Stimulated activated CD4-positive, alpha-beta T cell treated with anti-CD3 and anti-CD28 coated beads, Interleukin-15, amount 100 ng/mL, for 24 hours (primary cell): ENCODE results near the gene AEBP1.

Experiments used
- DNase-seq: peaks from one replicate; pipeline ENCODE4 v3.0.0-alpha.2; 2020

AEBP1 gene

DNA sequence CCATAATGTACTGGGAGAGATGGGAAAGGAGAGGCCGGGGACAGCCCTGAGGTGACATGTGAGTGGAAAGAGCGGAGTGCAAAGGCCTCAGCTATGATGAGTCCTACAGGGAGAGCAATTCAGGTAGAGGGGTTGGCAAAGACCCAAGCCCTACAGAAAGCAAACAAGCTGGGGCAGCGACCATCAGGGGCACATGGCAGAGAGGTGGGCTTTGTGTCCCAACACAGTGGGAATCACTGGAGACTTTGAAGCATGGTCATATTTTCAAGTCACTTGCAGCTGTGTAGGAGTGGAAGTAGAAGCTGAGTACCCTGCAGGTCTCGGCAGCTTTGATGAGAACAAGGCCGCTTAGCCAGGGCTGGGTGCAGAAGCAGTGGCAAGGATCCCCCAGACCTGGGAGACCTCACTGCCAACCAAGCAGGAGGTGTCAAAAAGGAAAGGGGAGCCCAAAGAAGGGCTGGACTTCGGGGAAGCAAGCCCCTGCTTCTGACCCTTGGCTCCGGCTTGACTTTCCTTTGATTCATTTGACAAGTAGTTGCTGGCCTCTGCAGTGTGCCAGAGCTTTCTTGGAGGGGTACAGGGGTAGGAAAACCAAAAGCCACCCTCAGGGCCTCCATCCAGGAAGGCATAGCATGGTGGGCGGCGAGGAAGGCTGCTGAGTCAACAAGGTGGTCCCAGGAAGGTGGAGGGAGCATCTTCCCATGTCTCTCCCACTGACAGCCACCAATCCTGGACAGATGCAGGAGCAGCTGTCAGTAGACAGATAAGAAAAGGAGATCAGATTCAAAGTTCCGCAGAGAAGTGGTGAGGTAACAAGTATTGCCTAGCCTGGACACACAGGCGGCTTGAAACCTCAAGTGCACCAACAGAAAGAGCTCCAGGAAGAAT, 36.8 kb upstream of the AEBP1 start:
- DNase-seq: no peak

GRCh38 chr7:44068054-44068453, 36.1 kb upstream of the AEBP1 start:
- DNase-seq: no peak

- no peak for DNase-seq
Observed at GRCh38 chr7:44071726-44072363, 32.3 kb upstream of the AEBP1 start.

DNA sequence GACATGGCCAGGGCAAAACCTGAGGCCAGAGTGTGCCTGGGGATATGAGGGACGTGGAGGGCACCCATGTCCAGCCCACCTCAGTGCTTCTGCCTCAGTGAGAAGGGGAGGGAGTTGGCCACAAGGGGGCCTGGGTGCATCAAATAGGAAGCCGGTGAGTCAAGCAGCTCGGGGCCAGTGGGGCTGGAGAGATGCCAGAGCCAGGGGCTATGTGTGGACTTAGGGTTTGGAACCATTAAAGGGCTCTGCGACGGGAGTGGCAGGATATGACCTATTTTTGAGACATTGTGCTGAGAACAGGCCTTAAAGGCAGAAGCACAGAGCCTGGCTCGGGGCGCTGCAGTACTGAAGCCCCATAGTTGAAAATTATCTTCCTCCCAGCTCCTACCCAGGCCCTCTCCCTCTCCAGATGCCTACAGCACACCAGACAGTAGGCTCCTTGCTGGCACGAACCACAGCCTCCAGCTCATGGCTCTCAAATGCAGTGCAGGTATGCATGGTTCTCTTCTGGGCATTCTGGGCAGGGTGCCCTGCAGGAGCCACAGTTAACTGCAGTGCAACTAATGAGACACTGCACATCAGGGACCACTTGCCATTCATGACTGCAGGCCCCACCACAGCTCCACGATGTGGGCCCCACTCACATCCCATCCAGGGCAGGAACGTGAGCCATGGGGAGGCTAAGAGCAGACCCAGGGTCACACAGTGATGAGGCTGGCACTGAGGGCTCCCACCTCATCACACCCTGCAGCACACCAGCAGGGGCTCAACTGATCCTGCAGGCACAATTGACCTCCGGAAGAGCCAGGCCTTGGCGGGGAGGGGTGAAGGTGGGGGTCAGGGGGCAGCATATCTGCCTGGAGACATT, 31.5 kb upstream of the AEBP1 start:
- peak; percentile 55 for DNase-seq

GRCh38 chr7:44073664-44074348, 30.3 kb upstream of the AEBP1 start:
- DNase-seq: peak; percentile 54

GRCh38 chr7:44074349-44074695, 29.8 kb upstream of the AEBP1 start:
- no peak for DNase-seq

GRCh38 chr7:44075296-44076075, 28.7 kb upstream of the AEBP1 start:
- DNase-seq: no peak

DNA sequence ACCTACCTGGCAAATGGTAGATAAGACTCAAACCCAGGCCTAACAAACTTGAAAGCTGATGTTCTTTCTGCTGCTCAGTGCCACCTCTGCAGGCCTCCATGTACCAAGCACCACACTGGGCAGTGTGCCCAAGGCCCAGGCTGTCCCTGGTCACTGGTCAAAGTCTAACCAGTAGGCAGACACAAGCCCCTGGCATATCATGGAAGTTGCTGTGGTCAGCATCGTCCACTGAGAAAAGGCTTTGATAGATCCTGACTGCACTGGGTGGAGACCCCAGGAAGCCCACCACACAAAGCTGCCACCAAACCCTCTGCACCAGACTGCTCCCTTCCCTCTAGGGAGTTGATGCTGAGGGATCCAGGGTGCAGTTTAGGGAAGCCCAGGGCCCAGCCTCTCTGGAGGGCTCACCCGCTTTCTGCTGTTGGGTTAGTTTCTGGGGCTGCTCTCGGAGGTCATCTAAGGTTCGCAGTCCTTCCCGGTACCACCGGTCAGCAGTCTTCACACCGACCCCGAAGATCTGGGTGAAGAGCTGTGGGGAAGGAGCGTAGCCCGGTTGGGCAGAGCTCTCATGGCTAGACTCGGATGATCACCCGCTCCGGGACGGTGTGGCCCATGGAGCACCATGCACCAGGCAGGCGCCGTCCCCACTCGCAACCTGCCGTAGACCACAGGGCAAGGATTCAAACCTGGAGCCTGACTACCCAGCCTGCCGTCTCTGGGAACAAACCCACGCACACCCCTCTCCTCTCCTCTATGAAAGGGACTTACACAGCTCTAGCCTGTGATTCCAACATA, 27.8 kb upstream of the AEBP1 start:
- DNase-seq: no peak

DNA sequence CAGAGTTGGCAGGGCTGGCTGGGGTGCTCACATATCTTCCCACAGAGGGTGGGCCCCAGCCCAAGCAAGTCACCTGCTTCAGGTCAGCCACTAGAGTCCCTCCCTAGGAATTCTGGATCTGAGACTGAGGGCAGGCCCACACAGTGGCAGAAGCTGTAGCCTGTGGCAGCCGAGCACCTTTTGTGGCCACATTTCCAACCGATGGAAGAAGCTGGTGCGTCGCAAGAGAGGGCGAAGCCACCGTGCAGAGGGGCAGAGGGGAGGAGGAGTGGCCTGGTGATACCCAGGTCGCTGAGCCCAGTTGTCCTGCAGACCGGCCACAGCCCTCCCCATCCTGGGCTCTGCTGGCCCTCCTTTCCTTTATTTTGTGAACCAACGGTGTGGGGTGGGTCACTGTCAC, 27.1 kb upstream of the AEBP1 start:
- no peak for DNase-seq

DNA sequence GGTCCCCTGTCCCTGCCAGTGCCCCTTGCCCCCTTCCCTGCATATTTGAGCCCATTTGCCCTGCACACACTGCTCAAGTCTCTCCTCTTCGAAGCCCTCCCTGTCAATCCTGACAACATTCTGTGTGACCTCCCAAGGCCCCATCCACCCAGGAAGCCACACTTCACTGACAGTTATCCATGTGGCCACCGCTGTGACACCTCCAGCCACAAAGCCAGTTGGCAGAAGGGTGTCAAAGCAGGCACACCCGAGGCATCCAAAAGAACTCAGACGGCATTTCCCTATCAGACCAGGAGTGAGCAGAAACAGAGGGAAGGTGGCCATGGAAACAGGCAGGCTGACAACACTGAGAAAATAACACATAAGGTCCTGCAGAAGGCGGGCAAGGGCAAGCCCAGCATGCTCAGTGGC, 26.5 kb upstream of the AEBP1 start:
- no peak for DNase-seq

GRCh38 chr7:44078521-44078920, 25.6 kb upstream of the AEBP1 start:
- no peak for DNase-seq

DNA sequence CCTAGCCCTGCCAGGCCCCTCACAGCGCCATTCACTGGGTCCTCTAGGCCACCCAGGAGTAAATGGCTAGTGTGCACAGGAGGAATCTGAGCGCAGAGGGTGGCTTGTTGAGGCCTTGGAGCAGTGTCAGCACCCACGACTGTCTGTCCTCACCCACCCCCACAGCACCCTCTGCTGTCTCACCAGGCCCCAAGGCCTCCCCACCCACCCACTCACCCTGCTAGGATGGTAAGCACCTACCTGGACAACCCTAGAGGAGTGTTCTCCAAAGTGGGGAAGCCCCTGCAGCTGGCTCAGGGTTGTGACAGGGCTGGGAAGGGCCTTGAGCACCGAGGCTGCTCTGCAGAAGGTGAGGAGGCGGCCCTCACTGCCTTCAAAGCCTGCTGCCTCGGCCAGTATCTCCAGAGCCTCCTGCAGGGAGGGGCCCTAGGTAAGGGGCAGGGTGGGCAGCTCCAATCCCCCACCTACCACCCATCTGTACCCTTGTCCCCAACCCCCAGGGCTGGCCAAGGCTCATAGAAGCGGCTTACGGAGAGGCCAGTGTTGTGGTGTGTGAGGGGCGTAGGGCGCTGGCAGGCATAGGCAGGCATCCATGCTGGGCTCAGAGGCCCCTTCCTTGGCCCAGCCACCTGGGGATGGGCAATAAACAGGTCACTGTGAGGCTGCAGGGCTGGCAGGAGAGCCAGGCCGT, 24.7 kb upstream of the AEBP1 start:
- no peak for DNase-seq

GRCh38 chr7:44080118-44080517, 24.0 kb upstream of the AEBP1 start:
- no peak for DNase-seq

- no peak for DNase-seq
Observed at GRCh38 chr7:44080686-44081265, 23.4 kb upstream of the AEBP1 start.

- peak; percentile 38 for DNase-seq
Observed at GRCh38 chr7:44081266-44081748, 22.8 kb upstream of the AEBP1 start.

DNA sequence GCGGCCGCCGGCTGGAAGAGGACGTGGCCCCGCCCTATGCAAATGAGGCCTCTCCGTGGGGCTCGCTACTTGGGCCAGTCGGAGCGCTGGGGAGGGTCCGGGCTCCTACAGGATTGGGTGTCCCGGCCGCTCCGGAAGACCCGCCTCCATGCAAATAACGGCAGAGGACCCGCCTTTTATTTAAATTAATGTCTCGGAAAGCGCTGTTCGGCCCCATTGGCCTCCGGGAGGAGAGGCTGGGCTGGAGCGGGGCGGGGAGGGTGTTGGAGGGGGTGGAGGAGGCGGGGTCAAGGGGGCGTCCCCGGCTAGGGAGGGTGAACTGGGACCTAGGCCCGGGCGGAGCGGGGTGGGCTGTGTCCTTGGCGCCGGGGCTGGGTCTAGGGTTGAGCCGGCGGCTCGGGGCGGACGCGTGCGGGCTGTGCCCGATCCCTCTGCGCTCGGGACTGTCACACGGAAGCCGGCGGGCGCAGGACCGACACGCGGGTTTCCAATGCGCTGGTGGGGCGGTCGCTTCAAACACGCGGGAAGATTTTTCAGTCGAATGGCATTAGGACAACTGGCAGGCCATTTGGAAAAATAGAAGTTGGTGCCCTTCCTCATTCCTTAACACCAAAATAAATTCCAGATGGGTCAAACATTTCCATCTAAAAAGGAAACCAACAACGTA, 21.5 kb upstream of the AEBP1 start:
- peak; percentile 99 for DNase-seq

DNA sequence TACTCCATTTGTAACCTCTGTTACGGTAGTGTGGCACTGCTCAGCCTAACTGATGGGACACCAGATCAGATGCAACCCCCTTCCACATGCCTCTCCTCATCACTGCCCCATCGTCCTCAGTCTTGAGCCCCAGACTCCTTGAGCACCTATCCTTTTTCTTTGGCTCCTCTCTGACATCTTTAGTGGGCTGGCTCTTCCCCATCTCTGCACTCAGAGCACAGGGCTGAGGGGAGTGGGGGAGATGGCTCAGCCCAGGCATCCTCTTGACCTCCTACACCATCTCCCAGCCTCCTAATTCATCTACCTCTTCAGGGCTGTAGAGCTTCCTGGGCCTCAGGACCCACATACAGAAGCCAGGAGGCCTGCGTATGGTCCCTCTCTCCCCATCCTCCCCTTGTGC, 20.3 kb upstream of the AEBP1 start:
- DNase-seq: no peak

DNA sequence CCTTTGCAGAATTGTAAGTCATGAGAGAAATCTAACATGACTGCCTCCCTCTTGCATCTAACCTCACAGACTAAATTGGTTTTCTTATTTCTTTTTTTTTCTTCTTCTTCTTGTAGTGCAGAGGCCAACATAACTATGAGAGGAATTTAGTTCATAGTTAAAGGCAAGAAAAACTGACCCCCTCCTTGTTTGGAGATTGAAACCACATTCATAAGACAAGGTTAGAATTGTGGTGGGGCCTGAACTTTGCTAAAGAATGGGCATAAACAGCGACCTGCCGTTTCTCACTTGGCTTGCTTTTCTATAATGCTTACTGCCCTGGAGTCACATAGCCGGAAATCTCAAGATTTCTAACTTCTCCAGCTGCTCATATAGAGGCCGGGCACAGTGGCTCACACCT, 19.4 kb upstream of the AEBP1 start:
- no peak for DNase-seq

GRCh38 chr7:44085546-44085945, 18.6 kb upstream of the AEBP1 start:
- no peak for DNase-seq

- DNase-seq: no peak
Observed at GRCh38 chr7:44086627-44087026, 17.5 kb upstream of the AEBP1 start.
